Activated T-cell treated with anti-CD3 and anti-CD28 coated beads, Interleukin-2, amount 50 U/mL, for 72 hours (primary cell): Measurements from ENCODE around the gene BEAN1. TPM values are rescaled to one million over a fixed set of nuclear protein-coding genes. Genes with fewer than 3 reads are reported as not detected.

Experiments
- total RNA-seq, 2 donors: library from RNA; stranded (reverse); gene quantifications; one replicate each; pipeline ENCODE4 v1.2.3, GENCODE V29; 2022

BEAN1 gene
- total RNA-seq, 2 donors from 2014 or later: not detected

Other genes with a start within 250 kb of the BEAN1 start
- not detected for gene CDH5, start 60.6 kb upstream of the BEAN1 start, total RNA-seq
- 10 to 100 TPM; 16.4 to 16.6 TPM for gene TK2, start 122.8 kb downstream of the BEAN1 start, total RNA-seq
- gene CKLF, start 125.3 kb downstream of the BEAN1 start, total RNA-seq: 100 to 1,000 TPM; 163 to 172 TPM
- gene CMTM1, start 139.1 kb downstream of the BEAN1 start, total RNA-seq: 10 to 100 TPM; 10.1 to 14.4 TPM
- 1 to 10 TPM in 1 of 2 donors, under 1 TPM in 1; 0.31 to 1.2 TPM for gene CMTM2, start 152.2 kb downstream of the BEAN1 start, total RNA-seq
- 10 to 100 TPM; 82.4 to 90.6 TPM for gene CMTM3, start 177.4 kb downstream of the BEAN1 start, total RNA-seq